Heart left ventricle (tissue), 16 donors: Measurements from ENCODE around the gene CDC42EP3. TPM values are rescaled to one million over a fixed set of nuclear protein-coding genes. Genes with fewer than 3 reads are reported as not detected.

Experiments
- ATAC-seq, 4 donors: fragments of 200-7000 bp; cut with Tn5 transposase; one replicate each; pipeline ENCODE4 v1.9.1; 2020 to 2022; ENCODE audit warnings: moderate library complexity in 4 of 4, mild to moderate bottlenecking in 3 of 4, moderate number of reproducible peaks in 1 of 4
- DNase-seq, 5 donors: peaks; one replicate each; pipeline ENCODE4 v3.0.0-alpha.2; 2020
- H3K27ac ChIP-seq, 12 donors: fragments of 200-600 bp; sonication (generic) in 4 of 12; one replicate each; pipeline versions ENCODE4 v1.5.0 to v1.8.0; 2016 to 2022; ENCODE audit warnings: mild to moderate bottlenecking in 2 of 12
- H3K27me3 ChIP-seq, 9 donors: fragments of 200-600 bp; sonication (generic) in 2 of 9; one replicate each; pipeline versions ENCODE4 v1.5.1 to v1.8.0; 2016 to 2022; ENCODE audit warnings: mild to moderate bottlenecking in 3 of 9
- H3K36me3 ChIP-seq, 9 donors: fragments of 200-600 bp; sonication (generic) in 2 of 9; one replicate each; pipeline versions ENCODE4 v1.5.0 to v1.8.0; 2018 to 2022; ENCODE audit warnings: mild to moderate bottlenecking in 2 of 9
- H3K4me1 ChIP-seq, 12 donors: fragments of 200-600 bp; sonication (generic) in 4 of 12; one replicate each; pipeline versions ENCODE4 v1.5.0 to v1.8.0; 2016 to 2022; ENCODE audit warnings: mild to moderate bottlenecking in 3 of 12
- H3K4me3 ChIP-seq, 12 donors: fragments of 200-600 bp; sonication (generic) in 4 of 12; one replicate each; pipeline versions ENCODE4 v1.5.0 to v1.8.0; 2017 to 2022; ENCODE audit warnings: mild to moderate bottlenecking in 9 of 12, moderate library complexity in 4 of 12
- H3K9me3 ChIP-seq, 12 donors: fragments of 200-600 bp; sonication (generic) in 4 of 12; one replicate each; pipeline versions ENCODE4 v1.5.0 to v1.8.0; 2016 to 2022; ENCODE audit warnings: mild to moderate bottlenecking in 1 of 12
- POLR2A ChIP-seq, 2 donors: fragments of 450-650 bp; IDR thresholded peaks; one replicate each; pipeline ENCODE4 v1.6.1; 2017; ENCODE audit warnings: antibody characterized with exemption in 2 of 2, mild to moderate bottlenecking in 2 of 2, moderate library complexity in 2 of 2
- WGBS, 4 donors: extraction: QIAGEN DNeasy Blood & Tissue Kit in 2 of 4; methylation state at CpG; one replicate each; pipeline versions ENCODE4 v1.1.5 to v1.1.7; 2013 to 2018; 5-methylcytosine and 5-hydroxymethylcytosine counted together
- intact Hi-C, 10 donors: fragments of 100-400 bp; cut with DNase I; formaldehyde crosslinking; loops; one replicate each; pipeline versions ENCODE4 v1.11.1 to v1.14.2; 2022
- polyA plus RNA-seq, 2 donors: library from polyadenylated mRNA; stranded (reverse); fragments of 200-250 nt; gene quantifications; one replicate each; pipeline ENCODE4 v1.2.3, GENCODE V29; 2013
- total RNA-seq, 9 donors: library from RNA; depleted of rRNA in 2 of 9; stranded (reverse); fragments of >200 nt in 2 of 9; fragmentation: NEBNext Ultra II Directional in 3 of 9; extraction: Animal tissue kit (Norgen Biotek cat#: 25700) in 3 of 9; gene quantifications; one replicate each; pipeline versions ENCODE4 v1.1.0 to v1.2.4, GENCODE V29; 2016 to 2023
- TF ChIP-seq, protein P1 (sequence below), 12 donors: fragments of 200-600 bp; sonication (generic) in 4 of 12; IDR thresholded peaks; one replicate each; pipeline versions ENCODE4 v1.5.0 to v1.8.0; 2018 to 2022; ENCODE audit warnings: antibody characterized with exemption in 12 of 12, mild to moderate bottlenecking in 5 of 12
- donor health status: ischemic (EF 13 %, LVEDD 7.1; RV severe dilation, severe dysfunction).
- donor health status: healthy with polysubstance abuse.
- donor health status: DM: no; HTN: yes; CAD: no.
- donor health status: DM: no; HTN: no; CAD: no.
- donor health status: ischemic (EF 25% LVEDD 6.9; RV normal size, moderate dysfunction).
- donor health status: ischemic (EF 25% LVEDD 5.7; RV mildly dilated, moderate dysfunction).
- donor health status: healthy.
- donor health status: DM: yes; HTN: yes; CAD: no.
- donor health status: ischemic (EF 35%, LVEDD 5.7; RV mildly dilated, moderate dysfunction).
- donor health status: nonischemic (EF 11% LVEDD 7.7; RV severe dilation, severe dysfunction).
- donor health status: DM: yes; HTN: yes; CAD: no.
- donor health status: PGD.
- donor health status: ischemic (EF 29% LVEDD 5.4; RV normal size, mild dysfunction).
- donor health status: nonischemic (EF 23%, LVEDD 6.1; RV moderate dilation, normal function).

The CDC42EP3 gene
- total and polyA plus RNA-seq, 11 donors, result 32.5 to 189 (median 111) TPM

GRCh38 chr2:37619959-37620300 lies 51.5 kb downstream of the CDC42EP3 start:
- Histone ChIP-seq H3K27me3 (no peaks in the 10 kb centered on the region), H3K4me3 (no peak overlapping the region), H3K36me3 (no peaks in the 10 kb centered on the region), H3K9me3 (no peaks in the 10 kb centered on the region), H3K27ac (peak overlapping the region in 1 of 12 donors; percentile 27), H3K4me1 (peaks cover 0 to 45% (median 12%) of the 10 kb centered on the region in 12 donors)
- DNase-seq (no peak), ATAC-seq (peak in 1 of 4 donors; percentile 21)
- TF ChIP-seq, protein P1, sequence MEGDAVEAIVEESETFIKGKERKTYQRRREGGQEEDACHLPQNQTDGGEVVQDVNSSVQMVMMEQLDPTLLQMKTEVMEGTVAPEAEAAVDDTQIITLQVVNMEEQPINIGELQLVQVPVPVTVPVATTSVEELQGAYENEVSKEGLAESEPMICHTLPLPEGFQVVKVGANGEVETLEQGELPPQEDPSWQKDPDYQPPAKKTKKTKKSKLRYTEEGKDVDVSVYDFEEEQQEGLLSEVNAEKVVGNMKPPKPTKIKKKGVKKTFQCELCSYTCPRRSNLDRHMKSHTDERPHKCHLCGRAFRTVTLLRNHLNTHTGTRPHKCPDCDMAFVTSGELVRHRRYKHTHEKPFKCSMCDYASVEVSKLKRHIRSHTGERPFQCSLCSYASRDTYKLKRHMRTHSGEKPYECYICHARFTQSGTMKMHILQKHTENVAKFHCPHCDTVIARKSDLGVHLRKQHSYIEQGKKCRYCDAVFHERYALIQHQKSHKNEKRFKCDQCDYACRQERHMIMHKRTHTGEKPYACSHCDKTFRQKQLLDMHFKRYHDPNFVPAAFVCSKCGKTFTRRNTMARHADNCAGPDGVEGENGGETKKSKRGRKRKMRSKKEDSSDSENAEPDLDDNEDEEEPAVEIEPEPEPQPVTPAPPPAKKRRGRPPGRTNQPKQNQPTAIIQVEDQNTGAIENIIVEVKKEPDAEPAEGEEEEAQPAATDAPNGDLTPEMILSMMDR (IDR thresholded peaks at IDR 0.05), result no peak
- TF ChIP-seq POLR2A (IDR thresholded peaks at IDR 0.05), result no peak
- intact Hi-C loops, result loop anchor here in 2 of 10 donors (10.0 kb wide), 2 partner anchors 95 to 205 kb away; no protein-coding TSS in a partner anchor

GRCh38 chr2:37619230-37619958 lies 52.0 kb downstream of the CDC42EP3 start:
- 76 to 84% (median 78%) methylated on average over 7 of the region's 7 CpGs for WGBS, 4 donors
- TF ChIP-seq, protein P1 (IDR thresholded peaks at IDR 0.05), result no peak
- TF ChIP-seq POLR2A (IDR thresholded peaks at IDR 0.05), result no peak
- H3K4me1 ChIP-seq, result peaks cover 0 to 45% (median 12%) of the 10 kb centered on the region in 12 donors
- H3K27ac ChIP-seq, result peak overlapping the region in 1 of 12 donors; percentile 27
- H3K27me3 ChIP-seq, result no peaks in the 10 kb centered on the region
- intact Hi-C loops, result no loop called here
- DNase-seq (no peak), ATAC-seq (no peak)
- no peaks in the 10 kb centered on the region for H3K9me3 ChIP-seq
- no peaks in the 10 kb centered on the region for H3K36me3 ChIP-seq
- no peak overlapping the region for H3K4me3 ChIP-seq

DNA sequence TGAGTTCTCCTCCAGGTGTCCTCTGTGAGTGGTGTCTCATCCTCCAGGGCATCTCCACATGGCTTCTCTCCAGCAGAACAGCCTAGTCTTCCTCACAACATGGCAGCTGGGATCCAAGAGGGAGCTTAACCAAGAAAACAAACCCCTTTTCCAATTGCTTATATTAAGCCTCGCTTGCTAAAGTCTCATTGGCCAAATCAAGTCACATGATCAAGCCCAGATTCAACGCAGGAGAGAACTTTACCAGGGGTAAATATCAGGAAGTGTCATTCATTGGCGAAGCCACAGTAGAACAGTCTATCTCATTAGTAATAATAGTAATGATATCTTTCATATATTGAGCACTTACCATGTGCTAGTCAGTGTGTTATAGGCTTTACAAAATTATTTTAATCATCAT lies 53.1 kb downstream of the CDC42EP3 start:
- ATAC-seq (no peak), DNase-seq (no peak)
- Histone ChIP-seq H3K27ac (no peak overlapping the region), H3K4me3 (no peak overlapping the region), H3K36me3 (no peaks in the 10 kb centered on the region), H3K4me1 (peaks cover 0 to 40% (median 12%) of the 10 kb centered on the region in 12 donors), H3K27me3 (no peaks in the 10 kb centered on the region), H3K9me3 (no peaks in the 10 kb centered on the region)
- whole genome bisulfite sequencing, 4 donors, result 93 to 98% (median 95%) methylated on average over 3 of the region's 3 CpGs
- TF ChIP-seq, protein P1 (IDR thresholded peaks at IDR 0.05), result no peak
- TF ChIP-seq POLR2A (IDR thresholded peaks at IDR 0.05), result no peak
- intact Hi-C loops, result no loop called here

- peaks cover 0 to 41% (median 12%) of the 10 kb centered on the region in 12 donors for H3K4me1 ChIP-seq
- no peaks in the 10 kb centered on the region for H3K27me3 ChIP-seq
- H3K27ac ChIP-seq, result peak overlapping the region in 1 of 12 donors; percentile 73
- no peaks in the 10 kb centered on the region for H3K36me3 ChIP-seq
- intact Hi-C loops, result no loop called here
- DNase-seq (no peak), ATAC-seq (no peak)
- H3K9me3 ChIP-seq, result no peaks in the 10 kb centered on the region
- H3K4me3 ChIP-seq, result no peak overlapping the region
- TF ChIP-seq POLR2A (IDR thresholded peaks at IDR 0.05), result no peak
- TF ChIP-seq, protein P1 (IDR thresholded peaks at IDR 0.05), result no peak
- 94 to 96% (median 96%) methylated on average over 14 of the region's 14 CpGs for WGBS, 4 donors
These were observed 54.1 kb downstream of the CDC42EP3 start for GRCh38 chr2:37617119-37617892.
